Activated T-cell treated with anti-CD3 and anti-CD28 coated beads for 4 hours (primary cell): Measurements from ENCODE around the gene C15orf39.
"Not testable (repeated sequence)": the region's sequence is repeated elsewhere in the genome, so short reads cannot be mapped to it uniquely, and the experiment has no call there.

Experiments
- DNase-seq: peaks from one replicate; pipeline ENCODE4 v3.0.0-alpha.2; 2020

C15orf39 gene

DNA sequence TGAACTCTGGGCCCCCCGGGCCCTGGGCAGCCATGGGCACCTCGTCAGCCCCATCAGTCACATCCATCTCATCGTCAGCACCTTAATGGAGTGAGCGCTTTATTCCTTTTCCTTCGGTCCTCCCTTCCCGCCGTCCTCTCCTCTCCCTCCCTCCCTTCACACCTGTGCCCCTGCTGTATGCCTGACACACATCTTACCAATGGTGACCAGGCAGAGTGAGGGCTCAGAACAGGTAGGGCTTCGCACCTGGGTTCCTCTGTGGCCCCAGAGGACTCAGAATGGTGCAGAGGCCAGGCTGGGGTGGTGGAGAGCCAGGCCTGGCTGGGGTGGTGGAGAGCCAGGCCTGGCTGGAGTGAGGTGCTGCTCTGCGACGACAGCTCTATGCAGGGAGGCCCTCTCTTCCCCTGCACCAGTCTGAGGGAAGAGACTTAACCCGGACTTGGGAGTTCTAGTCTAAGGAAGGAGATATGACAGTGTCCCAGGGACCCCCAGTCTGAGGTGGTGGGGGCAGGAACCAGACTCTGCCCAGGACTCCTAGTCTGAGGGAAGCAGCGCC is 11.6 kb downstream of the C15orf39 start:
- no peak for DNase-seq

DNA sequence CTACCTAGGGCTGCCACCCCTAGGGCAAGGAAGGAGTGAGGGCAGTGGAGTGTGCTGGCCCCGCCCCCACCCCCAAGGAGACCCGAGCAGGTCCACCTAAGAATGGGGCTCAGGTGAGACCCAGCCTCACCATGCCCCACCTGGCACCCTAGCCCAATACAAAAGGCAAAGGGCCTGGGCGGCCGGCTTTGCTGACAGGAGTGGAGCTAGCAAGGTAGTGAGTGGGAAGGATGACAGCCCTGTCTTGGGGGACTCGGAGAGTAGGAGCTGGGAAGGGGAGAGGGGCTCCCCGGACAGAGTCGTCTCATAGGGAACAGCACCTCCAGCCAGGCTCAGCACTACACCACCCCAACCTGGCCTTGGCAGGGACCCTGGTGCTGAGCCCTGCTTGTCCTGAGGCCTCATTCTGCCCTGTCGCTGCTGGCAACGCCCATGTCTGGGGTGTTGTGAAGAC is 12.1 kb downstream of the C15orf39 start:
- DNase-seq: no peak

DNA sequence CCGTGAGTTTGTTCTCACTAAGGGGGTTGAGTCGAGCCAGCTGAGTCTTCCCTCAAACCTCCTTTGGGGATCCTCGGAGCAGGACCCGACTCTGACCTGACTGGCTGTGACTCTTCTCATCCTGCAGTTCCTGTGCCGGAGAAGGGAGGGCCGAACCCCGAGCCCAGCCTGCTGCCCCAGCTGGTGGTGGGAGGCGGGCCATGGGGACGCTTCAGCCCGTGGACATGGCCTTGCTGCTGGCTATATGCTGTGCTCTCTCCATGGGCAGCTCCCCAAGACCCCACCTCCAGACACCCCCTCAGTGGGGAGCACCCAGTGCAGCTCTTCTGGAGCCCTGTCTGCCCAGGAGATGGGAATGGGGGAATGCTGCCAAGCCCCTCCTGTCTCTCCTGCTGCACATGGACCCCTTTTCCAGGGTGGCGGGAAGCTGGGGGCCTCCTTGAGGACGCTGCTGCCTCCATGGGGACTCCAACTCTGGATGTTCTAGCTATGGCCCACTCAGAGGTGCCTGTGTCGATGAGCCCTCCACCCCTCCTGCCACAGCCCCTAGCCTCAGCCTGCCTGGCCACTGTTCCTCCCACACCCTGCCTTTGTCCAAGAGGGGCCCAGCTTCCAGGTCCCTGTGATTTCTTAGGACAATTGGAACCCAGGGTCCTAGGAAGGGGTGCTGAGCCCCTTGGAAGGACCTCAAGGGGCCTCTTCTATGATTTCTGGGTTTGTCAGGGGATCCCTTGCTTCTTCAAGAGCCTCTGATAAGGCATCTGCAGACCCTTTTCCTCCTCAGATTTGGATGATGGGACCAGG is 12.8 kb downstream of the C15orf39 start:
- DNase-seq: no peak

DNA sequence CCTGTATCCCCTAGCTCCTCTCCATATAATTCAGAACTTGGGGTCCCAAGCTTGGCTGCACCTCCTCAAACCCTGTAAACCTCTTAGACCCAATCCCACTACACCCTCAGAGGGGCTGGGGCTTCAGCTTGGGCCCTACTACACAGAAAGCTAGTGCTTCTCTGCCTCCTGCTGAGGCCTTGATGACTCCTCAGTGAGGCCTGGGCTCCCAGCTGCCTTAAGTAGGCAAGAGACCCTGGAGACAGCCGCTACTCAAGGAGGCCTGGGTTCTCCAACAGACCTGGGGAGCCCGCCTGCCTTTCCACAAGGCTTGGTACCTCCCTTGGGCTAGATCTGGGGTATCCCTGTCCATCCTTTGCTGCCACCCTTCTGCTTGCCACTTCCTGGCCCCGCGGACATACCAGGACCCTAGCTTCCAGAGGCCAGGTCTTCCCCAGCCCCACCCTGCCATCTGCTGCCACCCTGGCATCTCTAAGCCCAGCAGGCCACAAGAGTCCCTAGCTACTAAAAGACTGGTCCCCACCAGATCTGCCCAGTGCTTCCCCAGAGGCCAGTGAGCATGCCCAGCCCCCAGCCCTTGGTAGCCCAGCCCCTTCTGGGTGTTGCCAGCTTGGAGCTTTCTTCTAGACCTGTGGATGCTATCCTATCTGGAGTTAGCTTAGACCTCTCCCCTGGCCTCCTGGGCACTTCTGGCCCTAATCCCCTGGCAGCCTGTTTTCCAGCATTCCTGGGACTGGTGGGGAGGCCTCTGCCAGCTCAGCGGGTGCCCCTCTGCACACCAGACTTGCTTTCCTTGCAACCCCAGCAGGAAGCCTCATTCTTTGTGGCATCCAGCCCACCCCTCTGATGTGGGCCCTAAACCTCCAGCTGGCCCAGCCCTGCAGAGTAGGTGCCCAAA is 13.7 kb downstream of the C15orf39 start:
- DNase-seq: no peak

DNA sequence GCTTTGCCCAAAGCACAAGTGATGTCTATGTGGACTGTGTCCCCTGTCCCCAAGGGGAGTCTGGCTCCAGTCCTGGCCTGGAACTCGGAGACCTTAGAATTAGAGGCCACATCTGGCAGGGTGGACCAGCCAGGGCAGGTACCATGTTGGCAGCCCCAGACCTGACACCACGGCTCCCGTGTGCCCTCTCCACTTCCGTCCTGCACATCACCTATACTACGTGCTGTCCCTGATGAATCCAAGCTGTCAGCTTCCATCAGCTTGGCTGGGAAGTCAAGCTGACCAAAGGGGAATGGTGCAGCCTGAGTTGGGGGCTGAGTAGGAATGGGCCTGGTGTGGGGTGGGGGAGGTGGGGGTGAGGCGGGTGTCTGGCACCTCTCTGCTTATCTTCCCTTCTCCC is 15.3 kb downstream of the C15orf39 start:
- no peak for DNase-seq

DNA sequence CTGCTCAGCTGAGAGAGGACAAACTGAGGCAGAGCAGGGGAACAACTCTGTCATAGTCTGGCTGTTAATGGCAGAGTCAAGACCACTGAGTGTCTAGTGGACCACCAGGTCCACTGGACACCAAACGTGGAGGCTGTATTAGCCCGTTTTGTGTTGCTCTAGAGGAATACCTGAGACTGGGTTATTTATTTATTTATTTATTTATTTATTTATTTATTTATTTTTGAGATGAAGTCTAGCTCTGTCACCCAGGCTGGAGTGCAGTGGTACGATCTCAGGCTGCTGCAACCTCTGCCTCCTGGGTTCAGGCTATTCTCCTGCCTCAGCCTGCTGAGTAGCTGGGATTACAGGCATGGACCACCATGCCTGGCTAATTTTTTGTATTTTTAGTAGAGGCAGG is 15.9 kb downstream of the C15orf39 start:
- not testable (repeated sequence) for DNase-seq

DNA sequence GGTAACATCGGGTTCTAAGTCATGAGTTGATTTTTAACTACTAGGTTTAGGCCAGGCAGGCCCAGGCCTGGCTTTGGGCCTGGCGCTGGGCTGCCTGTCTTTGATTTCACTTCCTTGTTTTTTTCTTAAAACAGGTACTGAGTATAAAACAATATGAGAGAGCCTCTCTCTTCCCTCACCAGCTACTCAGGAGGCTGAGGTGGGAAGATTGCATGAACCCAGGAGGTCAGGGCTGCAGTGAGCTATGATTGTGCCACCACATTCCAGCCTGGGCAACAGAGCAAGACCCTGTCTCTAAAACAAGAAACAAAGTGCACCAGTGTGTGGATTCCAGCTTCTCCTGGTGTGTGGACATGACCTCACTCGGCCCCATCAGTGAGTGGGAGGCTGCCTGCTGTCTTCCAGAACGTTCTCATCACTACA is 17.8 kb downstream of the C15orf39 start:
- DNase-seq: not testable (repeated sequence)

DNA sequence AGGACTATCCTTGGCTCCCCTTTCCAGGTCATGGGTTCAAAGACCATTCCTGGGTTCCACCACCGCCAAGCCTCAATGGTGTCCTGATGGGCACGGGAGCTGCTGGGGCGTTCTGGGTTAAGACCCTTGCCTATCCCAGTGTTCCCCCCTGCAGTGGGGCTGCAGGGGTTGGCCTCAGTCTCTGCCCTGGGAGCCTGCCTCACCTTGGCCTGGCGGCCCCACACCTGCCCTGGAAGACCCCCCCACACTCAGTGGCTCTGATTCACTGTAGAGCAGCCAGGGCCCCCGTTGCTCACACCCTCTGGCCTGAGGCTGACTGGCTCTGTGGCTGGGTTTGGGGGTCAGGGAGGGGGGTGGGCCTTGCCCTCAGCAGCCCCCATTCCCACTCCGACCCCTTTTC is 22.0 kb downstream of the C15orf39 start:
- DNase-seq: no peak

DNA sequence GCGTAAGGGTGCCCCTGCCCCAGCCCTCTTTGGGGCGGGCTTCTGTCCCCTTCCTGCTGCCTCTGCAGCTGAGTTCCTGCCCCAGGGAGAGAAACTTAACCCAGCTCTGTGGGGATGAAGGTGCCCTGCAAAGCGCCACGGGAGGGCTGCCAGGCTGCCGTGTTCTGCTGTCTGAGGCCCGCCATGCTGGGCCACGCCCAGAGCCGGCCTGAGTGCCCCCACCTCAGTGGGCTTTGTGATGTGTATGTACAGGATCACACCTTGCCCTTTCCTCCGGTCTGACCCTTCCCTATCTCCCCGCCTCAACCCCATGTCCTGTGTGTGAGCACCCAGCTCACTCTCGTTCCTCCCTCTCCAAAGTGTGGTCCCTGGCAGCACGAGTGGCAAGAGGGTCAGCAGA is 22.6 kb downstream of the C15orf39 start:
- DNase-seq: no peak

DNA sequence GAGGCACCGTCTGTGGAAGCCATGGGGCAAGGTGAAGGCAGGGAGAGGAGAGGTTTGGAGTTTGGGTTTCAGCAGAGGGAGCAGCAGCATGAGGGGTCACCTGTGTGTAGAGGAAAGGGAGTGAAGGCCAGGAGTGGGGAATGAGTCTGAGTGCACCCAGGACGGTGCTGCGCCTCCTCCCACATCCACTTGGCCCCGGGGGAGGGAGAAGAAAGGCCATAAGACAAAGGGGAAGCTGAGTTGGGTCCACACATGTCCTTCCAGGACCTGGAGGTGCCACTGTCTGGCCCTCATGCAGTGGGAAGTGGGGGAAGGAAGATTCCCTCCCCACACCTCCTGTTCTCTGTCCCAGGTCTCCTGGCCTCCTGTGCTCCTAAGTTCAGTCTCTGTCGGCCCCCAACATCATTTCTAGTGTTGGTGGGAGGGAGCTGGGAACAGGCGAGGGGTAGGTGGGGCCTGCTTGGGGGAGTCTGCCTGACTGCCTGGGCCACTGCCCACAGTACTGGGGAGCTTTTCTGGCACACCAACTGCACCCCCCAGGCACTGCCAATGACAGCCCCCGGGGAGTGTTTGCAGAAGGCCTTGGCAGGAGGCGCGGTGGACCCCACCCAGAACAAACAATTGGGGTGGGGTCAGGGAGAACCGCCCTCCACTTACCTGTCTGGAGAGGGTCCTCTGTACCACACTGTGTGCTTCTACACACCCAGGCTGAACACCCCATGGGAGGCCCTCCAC is 23.6 kb downstream of the C15orf39 start:
- DNase-seq: not testable (repeated sequence)

DNA sequence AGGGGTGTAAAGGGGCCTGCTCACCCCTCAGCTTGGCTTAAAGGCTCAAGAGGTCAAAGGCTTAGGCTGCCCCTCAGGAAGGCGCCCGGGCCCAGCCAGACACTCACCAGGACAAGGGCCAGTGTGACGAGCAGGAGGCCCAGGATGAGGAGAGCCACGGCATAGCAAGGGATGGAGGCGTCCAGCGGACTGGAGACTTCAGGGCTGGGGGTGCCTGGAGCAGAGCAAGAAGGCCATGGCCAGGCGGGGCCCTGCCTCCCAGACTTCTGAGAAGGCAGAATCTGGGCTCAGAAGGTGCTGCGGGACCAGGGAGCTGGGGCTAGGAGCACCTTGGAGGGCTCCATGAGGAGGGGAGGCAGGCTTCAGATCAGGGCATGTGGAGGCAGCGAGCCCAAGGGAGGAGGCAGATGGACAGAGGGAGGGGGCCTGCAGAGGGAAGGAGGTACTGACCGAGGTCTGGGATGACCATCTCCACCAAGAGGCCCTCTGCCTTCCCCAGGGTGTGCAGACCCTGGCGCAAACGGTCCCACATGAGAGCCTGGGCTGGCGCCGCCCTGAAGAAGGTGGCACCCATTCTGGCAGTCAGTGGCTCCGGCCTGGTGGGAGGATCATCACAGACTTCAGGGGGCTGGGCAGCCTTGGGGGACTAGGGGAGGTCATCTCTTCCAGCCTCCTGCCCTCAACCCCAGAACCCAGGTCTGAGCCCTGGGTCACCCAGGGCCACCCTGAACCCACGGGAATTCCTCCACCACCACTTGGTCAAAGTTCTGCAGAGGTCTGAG is 24.5 kb downstream of the C15orf39 start:
- no peak for DNase-seq

DNA sequence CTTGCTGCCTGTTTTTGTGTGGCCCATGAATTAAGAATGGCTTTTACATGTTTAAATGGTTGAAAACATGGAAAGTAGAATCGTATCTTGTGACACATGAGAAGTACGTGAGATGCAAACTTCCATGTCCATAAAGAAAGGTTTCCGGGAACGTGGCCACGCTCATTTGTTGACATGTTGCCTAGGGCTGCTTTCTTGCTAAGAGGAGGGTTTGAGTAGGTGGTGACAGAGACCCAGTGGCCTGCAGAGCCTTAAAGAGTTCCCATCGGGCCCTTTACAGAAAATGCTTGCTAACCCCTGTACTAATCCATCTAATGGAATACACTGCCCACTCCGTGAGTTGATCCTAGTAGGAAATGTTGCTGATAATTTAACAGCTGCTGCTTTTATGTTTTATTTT is 25.4 kb downstream of the C15orf39 start:
- not testable (repeated sequence) for DNase-seq

DNA sequence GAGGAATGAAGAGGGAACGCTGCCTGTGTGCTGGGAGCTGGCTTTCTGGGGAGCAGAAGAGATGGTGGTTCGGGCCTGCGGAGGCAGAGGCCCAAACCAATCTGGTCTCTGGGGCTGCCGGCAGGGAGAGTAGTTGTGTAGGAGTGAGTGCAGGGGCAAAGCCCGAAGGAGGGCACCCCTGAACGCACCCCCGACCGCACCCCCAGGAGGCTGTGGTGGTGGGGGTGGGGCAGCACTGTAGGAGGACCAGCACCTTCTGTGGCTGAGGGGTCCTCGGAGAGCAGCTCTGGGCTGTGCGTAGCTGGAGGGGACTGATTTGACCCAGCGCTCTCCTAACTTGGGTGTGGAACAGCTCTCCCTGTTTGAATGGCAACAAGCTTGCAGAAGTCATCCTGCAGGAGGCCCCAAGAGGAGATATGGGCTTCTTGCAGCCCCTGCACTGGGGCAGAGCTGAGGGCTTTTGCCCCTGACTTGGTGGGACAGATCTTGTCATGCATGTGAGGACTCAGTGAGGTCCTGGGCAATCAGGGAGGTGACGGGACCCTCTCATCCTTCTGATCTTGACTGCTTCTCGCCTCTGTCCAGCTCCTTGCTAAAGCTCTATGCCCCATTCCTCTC is 26.1 kb downstream of the C15orf39 start:
- DNase-seq: no peak

DNA sequence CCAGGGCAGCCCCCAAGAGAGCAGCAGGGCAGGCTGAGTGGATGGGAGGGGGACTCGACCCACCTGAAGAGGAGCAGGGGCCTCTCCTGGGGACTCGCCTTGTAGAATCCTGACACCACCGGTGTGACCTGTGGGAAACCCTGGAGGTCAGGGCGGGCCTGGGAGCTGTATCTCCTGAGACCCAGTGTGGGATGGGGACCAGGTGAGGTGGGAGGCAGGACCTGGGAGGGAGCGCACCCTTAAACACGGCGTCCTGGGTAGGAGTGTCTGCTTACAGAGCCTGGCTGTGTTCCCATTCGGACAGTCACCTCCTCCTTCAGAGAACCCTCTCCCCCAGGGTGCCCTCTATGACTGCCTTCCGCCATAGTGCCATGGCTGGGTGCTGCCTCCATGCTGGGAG is 27.1 kb downstream of the C15orf39 start:
- DNase-seq: no peak

DNA sequence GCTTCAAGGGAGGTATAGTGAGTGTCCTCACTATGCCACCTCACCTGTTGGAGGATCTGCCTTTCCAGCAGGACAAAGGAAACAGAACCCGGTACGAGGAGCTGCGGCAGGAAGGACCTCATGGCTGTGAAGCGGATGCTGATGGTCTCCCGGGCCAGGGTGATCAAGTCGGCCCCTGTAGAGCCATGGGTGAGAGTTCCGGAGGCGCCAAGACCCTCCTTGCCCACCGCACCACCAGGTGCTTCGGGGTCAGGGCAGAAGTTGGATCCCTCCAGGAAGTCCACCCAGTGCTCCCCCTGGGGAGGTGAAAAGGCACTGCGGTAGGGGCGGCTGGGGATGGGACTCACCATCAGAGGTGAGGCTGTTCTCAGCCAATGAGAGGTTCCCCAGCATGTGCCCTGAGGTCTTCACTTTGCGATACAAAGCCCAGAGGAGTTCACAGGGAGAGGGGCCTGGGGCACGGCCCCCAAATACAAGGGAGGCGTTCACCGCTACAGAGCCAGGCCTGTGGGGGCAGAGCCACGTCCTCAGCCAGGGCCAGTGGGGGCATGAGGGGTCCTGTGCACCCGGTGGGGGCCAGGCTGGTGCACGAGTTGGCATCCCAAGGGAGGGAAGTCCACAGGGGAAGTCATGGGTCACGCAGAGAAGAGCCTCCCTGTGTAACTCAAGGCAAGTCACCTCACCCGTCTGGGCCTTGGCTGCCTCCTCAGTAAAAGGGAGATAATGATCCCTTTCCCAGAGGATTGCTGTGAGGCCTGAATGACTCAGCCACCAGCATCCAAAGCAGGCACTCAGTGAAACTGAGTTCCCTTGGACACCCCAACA is 27.7 kb downstream of the C15orf39 start:
- DNase-seq: no peak

DNA sequence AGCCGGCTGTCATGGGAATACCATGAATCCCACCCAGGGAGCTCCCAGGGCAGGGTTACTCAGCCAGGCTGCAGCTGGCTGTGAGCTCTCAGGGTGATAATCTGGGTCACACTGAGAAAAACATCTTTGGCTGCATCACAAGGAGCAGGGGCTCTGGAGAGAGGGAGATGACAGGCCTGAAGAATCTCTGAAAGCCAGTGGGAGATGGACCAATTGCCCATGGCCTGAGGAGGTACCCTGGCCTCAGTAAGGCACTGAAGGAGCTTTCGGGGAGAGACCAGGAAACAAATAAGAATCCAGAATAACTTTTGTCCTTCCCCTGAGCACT is 28.3 kb downstream of the C15orf39 start:
- no peak for DNase-seq

DNA sequence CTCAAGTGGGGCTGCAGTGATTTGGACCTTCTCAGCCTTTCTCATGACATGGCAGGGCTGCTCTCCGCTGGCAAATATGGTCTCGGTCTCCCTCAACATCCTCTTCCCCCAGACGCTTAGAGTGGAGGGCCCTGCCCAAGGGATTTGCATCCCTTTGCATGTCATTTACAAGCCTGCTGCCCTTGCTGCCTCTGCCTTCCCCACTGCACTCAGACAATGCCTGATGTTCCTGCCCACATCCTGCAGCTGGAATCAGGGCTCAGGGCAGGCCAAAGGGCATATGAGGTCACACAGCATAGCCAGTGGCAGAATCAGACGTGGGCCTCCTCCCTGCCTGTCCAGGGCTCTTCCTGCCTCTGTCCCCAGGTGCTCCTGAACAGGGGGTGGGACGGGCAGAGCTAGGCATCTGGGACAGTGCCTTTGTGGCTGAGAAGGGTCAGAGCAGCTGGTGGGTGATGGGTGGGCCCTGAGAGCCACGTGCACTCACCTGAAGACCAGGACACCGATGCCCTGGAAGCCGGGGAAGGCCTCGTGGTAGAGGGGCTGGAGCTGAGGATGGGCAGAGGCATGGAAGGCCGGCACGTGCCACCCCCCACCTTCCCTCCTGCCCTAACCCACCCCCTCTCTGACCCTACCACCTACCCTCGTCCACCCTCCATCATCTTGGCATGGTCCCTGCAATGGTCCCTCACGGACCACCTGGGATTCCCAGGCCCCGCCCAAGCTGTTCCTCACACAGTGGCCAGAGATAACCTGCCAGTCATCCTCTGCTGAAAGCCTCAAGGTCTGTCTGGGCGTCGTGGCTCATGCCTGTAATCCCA is 29.1 kb downstream of the C15orf39 start:
- no peak for DNase-seq

DNA sequence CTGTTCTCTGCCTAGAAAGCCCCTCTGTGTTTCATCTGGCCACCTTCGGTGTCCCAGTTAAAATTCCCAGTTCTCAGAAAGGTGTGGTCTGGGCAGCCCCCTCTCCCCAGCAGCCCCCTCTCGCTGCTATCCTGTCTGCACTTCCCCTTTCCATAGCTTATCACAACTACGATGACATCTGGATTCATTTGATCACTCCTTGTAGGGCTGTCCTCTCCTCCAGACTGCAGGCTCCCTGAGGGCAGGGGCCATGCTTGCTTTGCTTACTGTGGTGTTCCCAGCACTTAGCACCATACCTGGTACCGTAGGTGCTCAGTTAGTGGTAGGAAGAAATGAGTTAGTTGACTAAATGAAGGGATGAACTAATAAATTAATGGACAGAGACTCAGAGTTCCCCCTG is 30.2 kb downstream of the C15orf39 start:
- no peak for DNase-seq

DNA sequence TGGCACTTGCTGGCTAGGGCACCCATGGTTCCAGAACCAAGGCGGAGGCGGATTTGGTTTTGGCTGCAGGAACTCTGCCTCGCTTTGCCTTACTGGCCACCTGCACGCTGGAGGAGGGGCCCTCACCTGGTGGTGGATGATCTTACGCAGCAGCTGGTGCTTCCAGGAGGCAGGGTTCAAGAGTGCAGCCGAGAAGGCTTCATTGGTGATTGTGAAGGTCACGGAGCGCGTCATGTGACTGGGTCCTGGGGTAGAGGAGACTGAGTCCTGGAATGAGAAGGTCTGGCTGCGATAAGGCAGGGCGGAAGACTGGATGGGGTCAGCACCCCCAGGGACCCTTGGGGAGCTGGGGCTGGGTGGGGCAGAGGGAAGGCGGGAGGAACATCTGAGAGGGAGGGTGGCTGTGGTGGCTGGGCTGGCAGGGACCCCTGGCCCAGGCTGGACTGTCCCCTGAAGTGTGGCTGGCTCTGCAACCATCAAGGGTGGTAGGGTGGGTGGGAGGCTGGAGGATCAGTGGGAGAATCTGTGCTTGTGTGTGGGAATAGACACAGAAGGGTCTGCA is 30.7 kb downstream of the C15orf39 start:
- DNase-seq: no peak
